ENCODE measurements around the gene CPVL. TPM values are rescaled to one million over a fixed set of nuclear protein-coding genes. Genes with fewer than 3 reads are reported as not detected.

Gene CPVL
- polyA plus RNA-seq, 3 donors: 410 to 1,111 (median 1,108) TPM

GRCh38 chr7:29120955-29121354 lies 25.4 kb downstream of the CPVL start:
- H3K27ac ChIP-seq (ENCODE audit: low read depth in 1 of 2, low read length in 2 of 2): no peak overlapping the region
- no CpG with 5 or more reads among the region's 2 CpGs for WGBS (ENCODE audit: insufficient coverage)
- no peak overlapping the region for H2AFZ ChIP-seq (ENCODE audit: insufficient read depth, low read depth, low read length, poor library complexity, severe bottlenecking)
- H3K36me3 ChIP-seq (replicated peaks in 1 of 2; ENCODE audit: control insufficient read depth in 1 of 2, insufficient read depth in 2 of 2, low read length in 2 of 2): peaks cover 29 to 58% of the 10 kb centered on the region in 2 donors
- no peak for TF ChIP-seq CTCF (IDR thresholded peaks at IDR 0.05)
- no peaks in the 10 kb centered on the region for H3K9me3 Mint-ChIP-seq
- no peak overlapping the region for H3K9ac ChIP-seq (ENCODE audit: insufficient read depth, low read length, poor library complexity, severe bottlenecking)
- H4K20me1 ChIP-seq (ENCODE audit: insufficient read depth, low read length): peaks cover 88% of the 10 kb centered on the region
- intact Hi-C loops (cut with micrococcal nuclease): no loop called here
- no peak for DNase-seq
- no peak overlapping the region for H3K27ac Mint-ChIP-seq
- H3K4me3 Mint-ChIP-seq: no peak overlapping the region
- H3K9me3 ChIP-seq (replicated peaks in 1 of 2; ENCODE audit: control insufficient read depth in 1 of 2, insufficient read depth in 1 of 2, low read length in 2 of 2): no peaks in the 10 kb centered on the region
- H3K27me3 Mint-ChIP-seq (ENCODE audit: low read depth in 3 of 3): no peaks in the 10 kb centered on the region
- no peak overlapping the region for H3K4me3 ChIP-seq (replicated peaks in 1 of 3; ENCODE audit: low read depth in 2 of 3, low read length in 3 of 3)
- H3K4me1 ChIP-seq (ENCODE audit: control insufficient read depth in 1 of 2, insufficient read depth in 2 of 2, low read length in 2 of 2): peaks cover 13 to 28% of the 10 kb centered on the region in 2 donors
- no peak overlapping the region for H3K4me2 ChIP-seq (replicated peaks; ENCODE audit: extremely low read depth, low read length, poor library complexity, severe bottlenecking)
- H3K27me3 ChIP-seq (ENCODE audit: control insufficient read depth in 2 of 2, insufficient read depth in 2 of 2, low read length in 2 of 2): no peaks in the 10 kb centered on the region
- H3K36me3 Mint-ChIP-seq: peaks cover 40 to 43% of the 10 kb centered on the region in 2 donors
- H3K79me2 ChIP-seq (ENCODE audit: insufficient read depth, low read length): peaks cover 45% of the 10 kb centered on the region
- peaks cover 36% of the 10 kb centered on the region for H3K4me1 Mint-ChIP-seq

GRCh38 chr7:29119538-29119937 lies 26.8 kb downstream of the CPVL start:
- Histone ChIP-seq H3K9ac (ENCODE audit: insufficient read depth, low read length, poor library complexity, severe bottlenecking) (no peak overlapping the region), H4K20me1 (ENCODE audit: insufficient read depth, low read length) (peaks cover 90% of the 10 kb centered on the region), H3K36me3 (replicated peaks in 1 of 2; ENCODE audit: control insufficient read depth in 1 of 2, insufficient read depth in 2 of 2, low read length in 2 of 2) (peaks cover 29 to 52% of the 10 kb centered on the region in 2 donors), H3K27ac (ENCODE audit: low read depth in 1 of 2, low read length in 2 of 2) (no peak overlapping the region), H3K79me2 (ENCODE audit: insufficient read depth, low read length) (peaks cover 47% of the 10 kb centered on the region), H3K27me3 (ENCODE audit: control insufficient read depth in 2 of 2, insufficient read depth in 2 of 2, low read length in 2 of 2) (no peaks in the 10 kb centered on the region), H3K4me3 (replicated peaks in 1 of 3; ENCODE audit: low read depth in 2 of 3, low read length in 3 of 3) (no peak overlapping the region), H2AFZ (ENCODE audit: insufficient read depth, low read depth, low read length, poor library complexity, severe bottlenecking) (no peak overlapping the region), H3K4me2 (replicated peaks; ENCODE audit: extremely low read depth, low read length, poor library complexity, severe bottlenecking) (no peak overlapping the region), H3K4me1 (ENCODE audit: control insufficient read depth in 1 of 2, insufficient read depth in 2 of 2, low read length in 2 of 2) (peaks cover 27 to 42% of the 10 kb centered on the region in 2 donors), H3K9me3 (replicated peaks in 1 of 2; ENCODE audit: control insufficient read depth in 1 of 2, insufficient read depth in 1 of 2, low read length in 2 of 2) (no peaks in the 10 kb centered on the region)
- Mint-ChIP-seq H3K4me3 (no peak overlapping the region), H3K4me1 (peaks cover 50% of the 10 kb centered on the region), H3K27ac (no peak overlapping the region), H3K9me3 (peaks cover 0 to 2% (median 0%) of the 10 kb centered on the region in 7 donors), H3K27me3 (ENCODE audit: low read depth in 3 of 3) (no peaks in the 10 kb centered on the region), H3K36me3 (peaks cover 38 to 48% of the 10 kb centered on the region in 2 donors)
- TF ChIP-seq CTCF (IDR thresholded peaks at IDR 0.05): no peak
- DNase-seq: no peak
- intact Hi-C loops (cut with micrococcal nuclease): no loop called here
- WGBS (ENCODE audit: insufficient coverage): 100% methylated on average over 1 of the region's 3 CpGs

Measured in CD14-positive monocyte (primary cell).